SK-N-SH (cell line): ENCODE results near the gene VWDE. TPM values are rescaled to one million over a fixed set of nuclear protein-coding genes. Genes with fewer than 3 reads are reported as not detected.

Source experiments
- CTCF ChIA-PET: fragments of 300-600, 350-600 bp; formaldehyde crosslinking; extraction: SDS; loops from one replicate; lab custom pipeline; 2021; lab: Yijun Ruan, JAX
- POLR2A ChIA-PET: fragments of 350-600 bp; sonication (Branson Sonifier 250); formaldehyde crosslinking; extraction: SDS; loops from one replicate; lab custom pipeline; 2020; ENCODE audit warnings: antibody characterized with exemption, inconsistent platforms; lab: Yijun Ruan, JAX
- DNase-seq: peaks from one replicate; pipeline ENCODE4 v3.0.0; 2012
- H2AFZ ChIP-seq: fragments of 200-600 bp; sonication (generic); 2 replicates; pipeline ENCODE4 v1.8.1; 2016; ENCODE audit warnings: antibody characterized with exemption, mild to moderate bottlenecking, low read depth
- H3F3A ChIP-seq: fragments of 200-600 bp; sonication (generic); replicated peaks from 2 replicates; pipeline ENCODE3; 2016; ENCODE audit warnings: antibody characterized with exemption, mild to moderate bottlenecking; ENCODE audit not compliant: insufficient read depth
- H3K27ac ChIP-seq, 2 experiments: fragments of 200-500 bp in 1 of 2; fragments of 200-600 bp in 1 of 2; sonication (Bioruptor generic) in 1 of 2; sonication (generic), shearing (Covaris generic) in 1 of 2; 2 replicates each; pipeline versions ENCODE4 v1.5.1 to v1.6.1; 2014 to 2016; ENCODE audit warnings: low read depth in 2 of 2, inconsistent platforms in 1 of 2, low read length in 1 of 2, mild to moderate bottlenecking in 1 of 2, mixed read lengths in 1 of 2
- H3K27me3 ChIP-seq: fragments of 200-600 bp; sonication (generic), shearing (Covaris generic); 2 replicates; pipeline ENCODE4 v1.6.1; 2016; ENCODE audit warnings: mixed run types; ENCODE audit not compliant: insufficient read depth
- H3K36me3 ChIP-seq, 2 experiments: fragments of 200-500 bp in 1 of 2; fragments of 200-600 bp in 1 of 2; sonication (Bioruptor generic) in 1 of 2; sonication (generic) in 1 of 2; replicated peaks in 1 of 2; 2 replicates each; pipeline versions ENCODE3 to v1.5.1; 2014 to 2016; ENCODE audit warnings: low read length in 1 of 2, mild to moderate bottlenecking in 1 of 2; ENCODE audit not compliant: insufficient read depth in 2 of 2, control insufficient read depth in 1 of 2
- H3K4me1 ChIP-seq, 2 experiments: fragments of 200-500 bp in 1 of 2; fragments of 200-600 bp in 1 of 2; sonication (Bioruptor generic) in 1 of 2; sonication (generic), shearing (Covaris generic) in 1 of 2; 2 replicates each; pipeline versions ENCODE4 v1.5.1 to v1.6.1; 2014 to 2016; ENCODE audit warnings: low read depth in 1 of 2, low read length in 1 of 2, mixed run types in 1 of 2; ENCODE audit not compliant: insufficient read depth in 2 of 2, control insufficient read depth in 1 of 2
- H3K4me2 ChIP-seq: fragments of 200-600 bp; sonication (generic), shearing (Covaris generic); 2 replicates; pipeline ENCODE4 v1.6.1; 2017; ENCODE audit warnings: mixed run types
- H3K4me3 ChIP-seq, 2 experiments: fragments of 200-500 bp in 1 of 2; fragments of 200-600 bp in 1 of 2; sonication (Bioruptor generic) in 1 of 2; sonication (generic), shearing (Covaris generic) in 1 of 2; 2 replicates each; pipeline versions ENCODE4 v1.5.1 to v1.8.1; 2014 to 2016; ENCODE audit warnings: low read depth in 2 of 2, inconsistent platforms in 1 of 2, low read length in 1 of 2, mild to moderate bottlenecking in 1 of 2, mixed read lengths in 1 of 2, moderate library complexity in 1 of 2
- H3K79me2 ChIP-seq: fragments of 200-600 bp; sonication (generic); 2 replicates; pipeline ENCODE4 v1.8.1; 2017; ENCODE audit warnings: mild to moderate bottlenecking; ENCODE audit not compliant: insufficient read depth
- H3K9ac ChIP-seq: fragments of 200-600 bp; sonication (generic); 2 replicates; pipeline ENCODE4 v1.6.1; 2017; ENCODE audit warnings: mixed run types
- H3K9me2 ChIP-seq: fragments of 200-600 bp; sonication (generic); 2 replicates; pipeline ENCODE4 v1.6.1; 2017; ENCODE audit warnings: mixed run types
- H3K9me3 ChIP-seq: fragments of 200-600 bp; sonication (generic); 2 replicates; pipeline ENCODE4 v1.6.1; 2017; ENCODE audit warnings: mixed run types, mild to moderate bottlenecking, moderate library complexity
- H4K20me1 ChIP-seq: fragments of 200-600 bp; sonication (generic); 2 replicates; pipeline ENCODE4 v1.6.1; 2017; ENCODE audit warnings: mild to moderate bottlenecking, mixed run types; ENCODE audit not compliant: insufficient read depth
- CHD2 ChIP-seq: fragments of 150-350 bp; IDR thresholded peaks from 2 replicates; pipeline ENCODE4 v1.6.1; 2018; ENCODE audit warnings: low read length; ENCODE audit not compliant: partially characterized antibody
- FOSL2 ChIP-seq: IDR thresholded peaks from 2 replicates; pipeline ENCODE4 v1.4.0; 2012; ENCODE audit warnings: low read depth, mild to moderate bottlenecking, moderate library complexity, borderline replicate concordance
- FOXJ3 ChIP-seq: sonication (generic); formaldehyde crosslinking; IDR thresholded peaks from 2 replicates; pipeline ENCODE4 v1.5.1; 2020; ENCODE audit warnings: mild to moderate bottlenecking, missing genetic modification reagents
- IRF3 ChIP-seq: fragments of 150-350 bp; IDR thresholded peaks from 2 replicates; pipeline ENCODE4 v1.6.1; 2016; ENCODE audit warnings: mild to moderate bottlenecking, low read depth, low read length
- MAX ChIP-seq: IDR thresholded peaks from 2 replicates; pipeline ENCODE4 v1.4.0; 2012; ENCODE audit warnings: low read depth
- POLR2AphosphoS5 ChIP-seq: IDR thresholded peaks from 2 replicates; pipeline ENCODE4 v1.6.1; 2012; ENCODE audit warnings: low read depth, low read length
- REST ChIP-seq: IDR thresholded peaks from 2 replicates; pipeline ENCODE4 v1.6.1; 2012; ENCODE audit warnings: mild to moderate bottlenecking, low read depth, low read length, moderate library complexity
- RFX5 ChIP-seq: IDR thresholded peaks from 2 replicates; pipeline ENCODE4 v1.6.1; 2012; ENCODE audit warnings: mild to moderate bottlenecking, improper control_type of control experiment, low read length
- TAF1 ChIP-seq: IDR thresholded peaks from 2 replicates; pipeline ENCODE4 v1.6.1; 2012; ENCODE audit warnings: low read depth, mild to moderate bottlenecking, low read length, moderate library complexity, borderline replicate concordance
- TCF12 ChIP-seq: IDR thresholded peaks from 2 replicates; pipeline ENCODE4 v1.4.0; 2012
- YY1 ChIP-seq: IDR thresholded peaks from 2 replicates; pipeline ENCODE4 v1.4.0; 2012; ENCODE audit warnings: low read depth, mild to moderate bottlenecking
- WGBS: methylation state at CpG from one replicate; pipeline ENCODE4 v1.1.6; 2017; ENCODE audit warnings: low lambda C conversion rate; 5-methylcytosine and 5-hydroxymethylcytosine counted together
- polyA plus RNA-seq, 3 experiments: library from polyadenylated mRNA; depleted of rRNA; stranded (reverse); fragments of >200 nt; gene quantifications; 2 replicates each; pipeline ENCODE4 v1.2.3, GENCODE V29; 2012

Gene VWDE
- polyA plus RNA-seq, 1 of the 3 experiments (the other 2 are of a cell fraction) = not detected

GRCh38 chr7:12296051-12296570 is 107.6 kb downstream of the VWDE start (continued):
- TF ChIP-seq MAX (no peak), CHD2 (no peak), REST (no peak), TAF1 (no peak)

GRCh38 chr7:12294701-12295100 is 109.0 kb downstream of the VWDE start:
- CTCF ChIA-PET = interaction anchor here (0.9 kb wide), 1 partner anchor 164 kb away, joined by 5 read pairs; no protein-coding TSS in a partner anchor
- Histone ChIP-seq H3K4me2 (no peak overlapping the region), H3K9me3 (no peaks in the 10 kb centered on the region), H3K4me1 (no peaks in the 10 kb centered on the region), H3K27me3 (no peaks in the 10 kb centered on the region), H3K36me3 (no peaks in the 10 kb centered on the region), H3K9ac (no peak overlapping the region), H4K20me1 (no peaks in the 10 kb centered on the region), H3K79me2 (no peaks in the 10 kb centered on the region), H3K27ac (no peak overlapping the region), H3K4me3 (no peak overlapping the region), H3F3A (no peaks in the 10 kb centered on the region), H2AFZ (no peak overlapping the region), H3K9me2 (no peaks in the 10 kb centered on the region)
- DNase-seq = no peak
- TF ChIP-seq POLR2AphosphoS5 (no peak), RFX5 (no peak), IRF3 (no peak), YY1 (no peak), FOSL2 (no peak), TAF1 (no peak), FOXJ3 (CRISPR knock-in tag) (no peak), TCF12 (no peak)
- POLR2A ChIA-PET = no interaction called here
- 63% methylated on average over 2 of the region's 2 CpGs for WGBS
